ENCODE data around the gene EMC6. TPM values are rescaled to one million over a fixed set of nuclear protein-coding genes. Genes with fewer than 3 reads are reported as not detected.

Gene EMC6
- total and polyA plus RNA-seq, 2 of the 13 experiments (the other 11 are each of a cell fraction or from before 2014, with no cell fraction given) = 45.1 to 47.7 TPM

DNA sequence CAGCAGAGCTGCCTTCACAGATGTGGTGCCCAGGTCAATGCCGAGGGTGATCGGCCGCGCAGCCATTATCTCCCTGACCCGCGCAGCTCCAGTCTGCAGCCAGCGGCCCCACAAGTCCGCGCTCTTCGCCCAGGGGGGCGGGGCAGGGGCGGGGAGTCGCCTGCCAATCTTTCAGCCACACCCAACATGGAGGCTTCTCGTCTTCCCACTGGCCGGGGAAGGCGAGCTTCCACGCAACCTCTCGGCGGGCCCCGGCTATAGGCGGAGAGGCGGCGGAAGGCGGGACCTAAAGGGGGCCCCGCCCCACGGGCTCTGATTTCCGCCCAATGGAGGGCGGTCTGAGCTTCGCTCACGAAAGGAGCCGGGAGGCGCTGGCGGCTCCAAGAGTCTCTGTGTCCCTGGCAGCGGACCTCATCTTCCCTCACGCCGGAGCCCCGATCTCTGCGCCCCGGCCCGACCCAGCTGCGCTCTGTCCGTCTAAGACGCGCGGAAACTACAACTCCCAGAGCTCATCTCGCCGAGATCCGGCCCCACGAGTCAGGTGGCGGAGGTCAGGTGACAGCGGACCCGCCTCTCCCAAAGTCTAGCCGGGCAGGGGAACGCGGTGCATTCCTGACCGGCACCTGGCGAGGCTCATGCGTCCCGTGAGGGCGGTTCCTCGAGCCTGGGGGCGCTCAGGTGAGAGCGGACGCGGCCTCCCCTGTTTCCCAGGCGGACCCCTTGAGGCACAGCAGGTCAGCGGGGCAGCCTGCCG is 32.3 kb upstream of the EMC6 start, which contains the start of the genes CTNS and SHPK (continued):
- peak; percentile 79; the same call in 1 of the 2 replicates for TF ChIP-seq FOXK1 (CRISPR knock-in tag; IDR thresholded peaks at IDR 0.05; ENCODE audit: borderline replicate concordance, low read depth)
- TF ChIP-seq DMAP1 (CRISPR knock-in tag; IDR thresholded peaks at IDR 0.05) = peak; percentile 66
- TF ChIP-seq HMG20B (CRISPR knock-in tag; conservative IDR thresholded peaks at IDR 0.05) = no peak
- TF ChIP-seq TCF12 (IDR thresholded peaks at IDR 0.05) = no peak
- TF ChIP-seq TCF12 (CRISPR knock-in tag; IDR thresholded peaks at IDR 0.05) = peak; percentile 69; the same call in 1 of the 2 replicates
- TF ChIP-seq CHD4 (IDR thresholded peaks at IDR 0.05; ENCODE audit: borderline replicate concordance, low read length) = no peak
- TF ChIP-seq SP140L (CRISPR knock-in tag; IDR thresholded peaks at IDR 0.05; ENCODE audit: borderline replicate concordance) = no peak
- TF ChIP-seq ETV6 (CRISPR knock-in tag; conservative IDR thresholded peaks at IDR 0.05) = no peak; the same call in none of the 2 replicates
- no peak for TF ChIP-seq ZNF7 (CRISPR knock-in tag; IDR thresholded peaks at IDR 0.05)
- no peak for TF ChIP-seq ZFP37 (CRISPR knock-in tag; IDR thresholded peaks at IDR 0.05; ENCODE audit: borderline replicate concordance)
- TF ChIP-seq GLMP (CRISPR knock-in tag; IDR thresholded peaks at IDR 0.05; ENCODE audit: borderline replicate concordance) = no peak
- no peak for TF ChIP-seq ZFP36 (IDR thresholded peaks at IDR 0.05; ENCODE audit: borderline replicate concordance, low read depth, low read length, partially characterized antibody)
- TF ChIP-seq CBX1 (IDR thresholded peaks at IDR 0.05; ENCODE audit: low read depth) = peak; percentile 55
- TF ChIP-seq, protein P1, sequence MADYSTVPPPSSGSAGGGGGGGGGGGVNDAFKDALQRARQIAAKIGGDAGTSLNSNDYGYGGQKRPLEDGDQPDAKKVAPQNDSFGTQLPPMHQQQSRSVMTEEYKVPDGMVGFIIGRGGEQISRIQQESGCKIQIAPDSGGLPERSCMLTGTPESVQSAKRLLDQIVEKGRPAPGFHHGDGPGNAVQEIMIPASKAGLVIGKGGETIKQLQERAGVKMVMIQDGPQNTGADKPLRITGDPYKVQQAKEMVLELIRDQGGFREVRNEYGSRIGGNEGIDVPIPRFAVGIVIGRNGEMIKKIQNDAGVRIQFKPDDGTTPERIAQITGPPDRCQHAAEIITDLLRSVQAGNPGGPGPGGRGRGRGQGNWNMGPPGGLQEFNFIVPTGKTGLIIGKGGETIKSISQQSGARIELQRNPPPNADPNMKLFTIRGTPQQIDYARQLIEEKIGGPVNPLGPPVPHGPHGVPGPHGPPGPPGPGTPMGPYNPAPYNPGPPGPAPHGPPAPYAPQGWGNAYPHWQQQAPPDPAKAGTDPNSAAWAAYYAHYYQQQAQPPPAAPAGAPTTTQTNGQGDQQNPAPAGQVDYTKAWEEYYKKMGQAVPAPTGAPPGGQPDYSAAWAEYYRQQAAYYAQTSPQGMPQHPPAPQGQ (CRISPR knock-in tag; IDR thresholded peaks at IDR 0.05; ENCODE audit: borderline replicate concordance) = no peak
- TF ChIP-seq ZNF513 (CRISPR knock-in tag; conservative IDR thresholded peaks at IDR 0.05) = no peak
- TF ChIP-seq TMF1 (CRISPR knock-in tag; IDR thresholded peaks at IDR 0.05; ENCODE audit: low read depth) = peak; percentile 44
- TF ChIP-seq ZNF431 (CRISPR knock-in tag; IDR thresholded peaks at IDR 0.05; ENCODE audit: borderline replicate concordance, low read depth) = no peak
- TF ChIP-seq ZNF430 (CRISPR knock-in tag; IDR thresholded peaks at IDR 0.05) = peak; percentile 76; the same call in 1 of the 2 replicates
- TF ChIP-seq CBX2 (IDR thresholded peaks at IDR 0.05; ENCODE audit: low read depth, low read length) = no peak
- TF ChIP-seq CBX2 (CRISPR knock-in tag; IDR thresholded peaks at IDR 0.05; ENCODE audit: low read depth) = no peak
- TF ChIP-seq ZNF124 (CRISPR knock-in tag; IDR thresholded peaks at IDR 0.05) = peak; percentile 64; the same call in 1 of the 2 replicates
- TF ChIP-seq ZNF296 (CRISPR knock-in tag; conservative IDR thresholded peaks at IDR 0.05) = no peak; the same call in 1 of the 2 replicates
- TF ChIP-seq HDAC2 (CRISPR knock-in tag; IDR thresholded peaks at IDR 0.05) = peak; percentile 76
- peak; percentile 56 for TF ChIP-seq MNT (IDR thresholded peaks at IDR 0.05)
- TF ChIP-seq MBD4 (IDR thresholded peaks at IDR 0.05; ENCODE audit: borderline replicate concordance, low read length) = no peak
- TF ChIP-seq ZNF557 (CRISPR knock-in tag; IDR thresholded peaks at IDR 0.05) = no peak

Data from HepG2 (cell line).